ENCODE results near the gene NSUN2. TPM values are rescaled to one million over a fixed set of nuclear protein-coding genes. Genes with fewer than 3 reads are reported as not detected.

NSUN2 gene
- total RNA-seq, 1 donor = 39.4 TPM

- Histone ChIP-seq H3K27me3 (ENCODE audit: insufficient read depth, low read length) (no peaks in the 10 kb centered on the region), H3K4me2 (ENCODE audit: insufficient read depth, low read length) (no peak overlapping the region), H3K79me2 (ENCODE audit: insufficient read depth, low read length) (peaks cover 82% of the 10 kb centered on the region), H3K9me3 (ENCODE audit: low read depth, low read length) (no peaks in the 10 kb centered on the region), H3K4me3 (ENCODE audit: insufficient read depth, low read length) (no peak overlapping the region), H4K20me1 (ENCODE audit: insufficient read depth, low read length) (peaks cover 22% of the 10 kb centered on the region), H2AFZ (ENCODE audit: low read length) (no peak overlapping the region), H3K4me1 (ENCODE audit: insufficient read depth, low read length) (peaks cover 6% of the 10 kb centered on the region), H3K36me3 (ENCODE audit: insufficient read depth, low read length) (peaks cover 89% of the 10 kb centered on the region), H3K27ac (ENCODE audit: low read depth, low read length) (no peak overlapping the region)
- TF ChIP-seq CTCF (IDR thresholded peaks at IDR 0.05; ENCODE audit: extremely low read depth, low read depth, low read length) = no peak
- no peak for DNase-seq (ENCODE audit: insufficient read length, low spot score, missing footprints)
Observed at GRCh38 chr5:6616632-6617031, 16.2 kb downstream of the NSUN2 start.

- Histone ChIP-seq H3K36me3 (ENCODE audit: insufficient read depth, low read length) (peaks cover 93% of the 10 kb centered on the region), H3K27me3 (ENCODE audit: insufficient read depth, low read length) (no peaks in the 10 kb centered on the region), H4K20me1 (ENCODE audit: insufficient read depth, low read length) (peaks cover 25% of the 10 kb centered on the region), H3K4me2 (ENCODE audit: insufficient read depth, low read length) (no peak overlapping the region), H3K4me3 (ENCODE audit: insufficient read depth, low read length) (no peak overlapping the region), H2AFZ (ENCODE audit: low read length) (no peak overlapping the region), H3K9me3 (ENCODE audit: low read depth, low read length) (no peaks in the 10 kb centered on the region), H3K4me1 (ENCODE audit: insufficient read depth, low read length) (peaks cover 6% of the 10 kb centered on the region), H3K27ac (ENCODE audit: low read depth, low read length) (no peak overlapping the region), H3K79me2 (ENCODE audit: insufficient read depth, low read length) (peaks cover 77% of the 10 kb centered on the region)
- TF ChIP-seq CTCF (IDR thresholded peaks at IDR 0.05; ENCODE audit: extremely low read depth, low read depth, low read length) = no peak
- no peak for DNase-seq (ENCODE audit: insufficient read length, low spot score, missing footprints)
Observed at GRCh38 chr5:6615034-6615815, 17.6 kb downstream of the NSUN2 start.

GRCh38 chr5:6611334-6612256, 21.2 kb downstream of the NSUN2 start:
- H3K27me3 ChIP-seq (ENCODE audit: insufficient read depth, low read length) = no peaks in the 10 kb centered on the region
- peaks cover 94% of the 10 kb centered on the region for H3K36me3 ChIP-seq (ENCODE audit: insufficient read depth, low read length)
- H2AFZ ChIP-seq (ENCODE audit: low read length) = no peak overlapping the region
- H3K4me1 ChIP-seq (ENCODE audit: insufficient read depth, low read length) = peaks cover 6% of the 10 kb centered on the region
- no peak overlapping the region for H3K4me2 ChIP-seq (ENCODE audit: insufficient read depth, low read length)
- TF ChIP-seq CTCF (IDR thresholded peaks at IDR 0.05; ENCODE audit: extremely low read depth, low read depth, low read length) = no peak
- H3K4me3 ChIP-seq (ENCODE audit: insufficient read depth, low read length) = no peak overlapping the region
- H4K20me1 ChIP-seq (ENCODE audit: insufficient read depth, low read length) = peaks cover 28% of the 10 kb centered on the region
- DNase-seq (ENCODE audit: insufficient read length, low spot score, missing footprints) = no peak
- no peaks in the 10 kb centered on the region for H3K9me3 ChIP-seq (ENCODE audit: low read depth, low read length)
- H3K79me2 ChIP-seq (ENCODE audit: insufficient read depth, low read length) = peaks cover 53% of the 10 kb centered on the region
- H3K27ac ChIP-seq (ENCODE audit: low read depth, low read length) = no peak overlapping the region

GRCh38 chr5:6608016-6608415, 24.8 kb downstream of the NSUN2 start:
- DNase-seq (ENCODE audit: insufficient read length, low spot score, missing footprints) = no peak
- H3K4me2 ChIP-seq (ENCODE audit: insufficient read depth, low read length) = no peak overlapping the region
- H4K20me1 ChIP-seq (ENCODE audit: insufficient read depth, low read length) = peaks cover 15% of the 10 kb centered on the region
- H3K27me3 ChIP-seq (ENCODE audit: insufficient read depth, low read length) = no peaks in the 10 kb centered on the region
- H3K79me2 ChIP-seq (ENCODE audit: insufficient read depth, low read length) = peaks cover 19% of the 10 kb centered on the region
- H3K9me3 ChIP-seq (ENCODE audit: low read depth, low read length) = no peaks in the 10 kb centered on the region
- H3K36me3 ChIP-seq (ENCODE audit: insufficient read depth, low read length) = peaks cover 89% of the 10 kb centered on the region
- no peak overlapping the region for H2AFZ ChIP-seq (ENCODE audit: low read length)
- no peaks in the 10 kb centered on the region for H3K4me1 ChIP-seq (ENCODE audit: insufficient read depth, low read length)
- no peak overlapping the region for H3K4me3 ChIP-seq (ENCODE audit: insufficient read depth, low read length)
- TF ChIP-seq CTCF (IDR thresholded peaks at IDR 0.05; ENCODE audit: extremely low read depth, low read depth, low read length) = no peak
- H3K27ac ChIP-seq (ENCODE audit: low read depth, low read length) = no peak overlapping the region

All from osteoblast (primary cell).